GM12873 (cell line): ENCODE measurements around the gene SIPA1.

Source experiments
- TF ChIP-seq, protein P1 (sequence below): IDR thresholded peaks from 2 replicates; pipeline ENCODE4 v1.5.1; 2012; ENCODE audit warnings: low read depth, mild to moderate bottlenecking, moderate library complexity, low read length, control low read depth; ENCODE audit not compliant: insufficient read depth; ENCODE audit errors: missing control alignments

The SIPA1 gene

DNA sequence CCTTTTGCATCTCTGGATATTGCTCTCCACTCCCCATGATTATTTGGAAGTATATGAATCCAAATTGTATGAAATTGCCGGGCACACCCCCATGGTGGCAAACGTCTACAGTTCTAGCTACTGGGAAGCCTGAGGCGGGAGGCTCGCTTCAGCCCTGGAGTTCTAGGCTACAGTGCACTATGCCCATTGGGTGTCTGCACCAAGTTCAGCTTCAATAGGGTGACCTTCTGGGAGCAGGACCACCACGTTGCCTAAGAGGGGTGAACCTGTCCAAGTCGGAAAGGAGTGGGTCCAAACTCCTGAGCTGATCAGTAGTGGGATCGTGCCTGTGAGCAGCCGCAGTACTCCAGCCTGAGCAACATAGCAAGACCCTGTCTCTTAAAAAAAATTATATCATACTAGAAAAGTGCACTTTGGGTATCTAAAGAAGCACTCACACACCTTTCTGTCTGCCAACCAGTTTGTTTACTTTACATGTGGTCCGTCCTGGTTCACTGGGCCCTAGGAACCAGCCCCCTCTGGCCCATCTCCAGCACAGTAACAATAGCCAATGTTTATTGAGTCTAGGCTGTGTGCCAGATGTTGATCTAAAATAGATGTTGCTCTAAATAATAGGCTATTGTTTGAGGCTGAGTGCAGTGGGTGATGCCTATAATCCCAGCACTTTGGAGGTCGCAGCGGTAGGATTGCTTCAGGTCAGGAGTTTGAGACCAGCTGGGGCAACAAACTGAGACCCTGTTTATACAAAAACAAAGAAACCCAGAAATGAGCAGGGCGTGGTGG is 57.7 kb downstream of the SIPA1 start:
- TF ChIP-seq, protein P1, sequence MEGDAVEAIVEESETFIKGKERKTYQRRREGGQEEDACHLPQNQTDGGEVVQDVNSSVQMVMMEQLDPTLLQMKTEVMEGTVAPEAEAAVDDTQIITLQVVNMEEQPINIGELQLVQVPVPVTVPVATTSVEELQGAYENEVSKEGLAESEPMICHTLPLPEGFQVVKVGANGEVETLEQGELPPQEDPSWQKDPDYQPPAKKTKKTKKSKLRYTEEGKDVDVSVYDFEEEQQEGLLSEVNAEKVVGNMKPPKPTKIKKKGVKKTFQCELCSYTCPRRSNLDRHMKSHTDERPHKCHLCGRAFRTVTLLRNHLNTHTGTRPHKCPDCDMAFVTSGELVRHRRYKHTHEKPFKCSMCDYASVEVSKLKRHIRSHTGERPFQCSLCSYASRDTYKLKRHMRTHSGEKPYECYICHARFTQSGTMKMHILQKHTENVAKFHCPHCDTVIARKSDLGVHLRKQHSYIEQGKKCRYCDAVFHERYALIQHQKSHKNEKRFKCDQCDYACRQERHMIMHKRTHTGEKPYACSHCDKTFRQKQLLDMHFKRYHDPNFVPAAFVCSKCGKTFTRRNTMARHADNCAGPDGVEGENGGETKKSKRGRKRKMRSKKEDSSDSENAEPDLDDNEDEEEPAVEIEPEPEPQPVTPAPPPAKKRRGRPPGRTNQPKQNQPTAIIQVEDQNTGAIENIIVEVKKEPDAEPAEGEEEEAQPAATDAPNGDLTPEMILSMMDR: no peak

DNA sequence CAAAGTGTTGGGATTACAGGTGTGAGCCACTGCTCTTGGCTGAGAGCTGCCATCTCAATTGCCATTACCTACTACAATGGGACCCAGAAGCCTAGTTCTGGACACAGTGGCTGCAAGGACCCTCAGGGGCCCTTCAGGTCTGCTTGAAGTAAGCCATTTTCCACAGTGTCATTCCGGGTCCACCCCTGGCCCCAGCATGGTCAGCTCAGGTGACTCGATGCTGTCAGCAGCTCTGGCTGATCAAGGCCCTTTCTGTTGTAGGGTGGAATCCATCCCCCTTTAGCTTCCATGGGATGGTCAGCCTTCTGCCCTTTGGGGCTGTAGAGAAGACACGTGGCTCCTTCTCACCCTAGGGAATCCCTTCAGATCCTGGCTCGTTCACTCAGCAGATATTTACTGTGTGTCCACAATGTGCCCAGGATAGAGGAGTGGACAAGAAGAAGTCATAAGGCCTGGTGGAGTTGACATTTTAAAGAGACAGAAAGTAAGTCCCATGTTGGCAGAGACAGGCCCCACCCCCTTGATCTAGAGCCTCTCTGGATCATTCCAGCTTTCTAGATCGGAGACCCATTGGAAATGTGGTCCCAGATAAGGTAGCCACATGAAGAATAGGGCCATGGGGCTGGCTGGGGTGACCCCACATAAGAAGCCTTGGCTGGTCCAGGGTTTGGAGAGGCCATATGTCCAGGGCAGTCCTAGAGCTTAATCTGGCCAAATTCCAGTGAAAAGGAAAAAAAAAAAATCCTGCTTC is 59.1 kb downstream of the SIPA1 start:
- TF ChIP-seq, protein P1: no peak

DNA sequence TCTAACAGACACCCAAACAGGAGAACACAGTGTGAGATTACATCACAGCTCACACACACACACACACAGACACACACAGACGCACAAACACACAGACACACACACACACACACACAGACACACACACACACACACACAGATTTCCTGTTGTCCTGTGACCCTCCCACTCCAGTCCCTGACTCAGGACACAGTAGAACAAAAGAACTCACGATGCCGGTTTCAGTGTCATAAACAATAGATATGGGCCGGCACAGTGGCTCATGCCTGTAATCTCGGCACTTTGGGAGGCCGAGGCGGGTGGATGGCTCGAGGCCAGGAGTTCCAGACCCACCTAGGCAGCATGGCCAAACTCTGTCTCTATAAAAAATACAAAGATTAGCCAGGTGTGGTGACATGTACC is 60.3 kb downstream of the SIPA1 start:
- TF ChIP-seq, protein P1: no peak

GRCh38 chr11:65699306-65699705 is 61.4 kb downstream of the SIPA1 start:
- TF ChIP-seq, protein P1: no peak

- TF ChIP-seq, protein P1: no peak
Observed at GRCh38 chr11:65700399-65700798, 62.5 kb downstream of the SIPA1 start.
